Smooth muscle cell (in vitro differentiated cells): Measurements from ENCODE around the gene ADAMTS18. TPM values are rescaled to one million over a fixed set of nuclear protein-coding genes. Genes with fewer than 3 reads are reported as not detected.
"Not testable (repeated sequence)": the region's sequence is repeated elsewhere in the genome, so short reads cannot be mapped to it uniquely, and the experiment has no call there.

ENCODE experiments used
- DNase-seq: peaks from one replicate; lab custom pipeline; 2025; ENCODE audit not compliant: unreplicated experiment; lab: John Stamatoyannopoulos, UW
- H2AFZ ChIP-seq: fragments of 200-600 bp; sonication (generic); 2 replicates; pipeline ENCODE4 v1.6.0; 2016; ENCODE audit warnings: antibody characterized with exemption, low read depth, mild to moderate bottlenecking
- H3F3A ChIP-seq: fragments of 200-600 bp; sonication (generic); 2 replicates; pipeline ENCODE4 v1.6.0; 2017; ENCODE audit warnings: antibody characterized with exemption, low read depth
- H3K27ac ChIP-seq: fragments of 200-600 bp; sonication (generic); 2 replicates; pipeline ENCODE4 v1.5.1; 2016; ENCODE audit warnings: low read depth, mild to moderate bottlenecking
- H3K27me3 ChIP-seq: fragments of 200-600 bp; sonication (generic); 2 replicates; pipeline ENCODE4 v1.6.1; 2016; ENCODE audit warnings: low read depth, mild to moderate bottlenecking
- H3K36me3 ChIP-seq: fragments of 200-600 bp; sonication (generic); 2 replicates; pipeline ENCODE4 v1.5.1; 2016; ENCODE audit warnings: low read depth
- H3K4me1 ChIP-seq: fragments of 200-600 bp; sonication (generic); 2 replicates; pipeline ENCODE4 v1.5.1; 2016; ENCODE audit warnings: low read depth
- H3K4me2 ChIP-seq: fragments of 200-600 bp; sonication (generic); 2 replicates; pipeline ENCODE4 v1.6.0; 2016; ENCODE audit warnings: mild to moderate bottlenecking
- H3K4me3 ChIP-seq: fragments of 200-600 bp; sonication (generic); 2 replicates; pipeline ENCODE4 v1.5.1; 2016; ENCODE audit warnings: mild to moderate bottlenecking
- H3K79me2 ChIP-seq: fragments of 200-600 bp; sonication (generic); 2 replicates; pipeline ENCODE4 v1.6.0; 2016; ENCODE audit warnings: low read depth, mild to moderate bottlenecking
- H3K9ac ChIP-seq: fragments of 200-600 bp; sonication (generic); 2 replicates; pipeline ENCODE4 v1.6.0; 2016; ENCODE audit warnings: low read depth
- H3K9me3 ChIP-seq: fragments of 200-600 bp; sonication (generic); replicated peaks from 2 replicates; pipeline ENCODE4 v1.5.1; 2016; ENCODE audit warnings: low read depth
- H4K20me1 ChIP-seq: fragments of 200-600 bp; sonication (generic); 2 replicates; pipeline ENCODE4 v1.6.0; 2016; ENCODE audit warnings: low read depth
- CTCF ChIP-seq: fragments of 200-600 bp; sonication (generic); IDR thresholded peaks from 2 replicates; pipeline ENCODE4 v1.5.1; 2017; ENCODE audit warnings: borderline replicate concordance, mild to moderate bottlenecking, antibody characterized with exemption; ENCODE audit not compliant: insufficient read depth, poor library complexity, severe bottlenecking
- WGBS: methylation state at CpG from one replicate; pipeline ENCODE4 v1.1.7; 2016; ENCODE audit warnings: low lambda C conversion rate; 5-methylcytosine and 5-hydroxymethylcytosine counted together
- polyA plus RNA-seq: library from polyadenylated mRNA; unstranded; fragments of >200 nt; fragmentation: Nextera tagmentation; extraction: Ambion mirVana; gene quantifications from 2 replicates; pipeline ENCODE4 v1.2.1, GENCODE V29; 2016
- total RNA-seq: library from RNA; depleted of rRNA; stranded (reverse); fragments of >200 nt; gene quantifications from 2 replicates; pipeline ENCODE4 v1.2.3, GENCODE V29; 2014

Gene ADAMTS18
- total and polyA plus RNA-seq, 2 experiments from 2014 or later, result 0.05 to 4.4 TPM

- WGBS, result 67% methylated on average over 6 of the region's 6 CpGs
- H4K20me1 ChIP-seq, result no peaks in the 10 kb centered on the region
- H3K4me2 ChIP-seq, result no peak overlapping the region
- no peaks in the 10 kb centered on the region for H3F3A ChIP-seq
- TF ChIP-seq CTCF, result no peak
- no peak overlapping the region for H2AFZ ChIP-seq
- H3K27ac ChIP-seq, result no peak overlapping the region
- H3K4me3 ChIP-seq, result no peak overlapping the region
- peaks cover 22% of the 10 kb centered on the region for H3K4me1 ChIP-seq
- H3K9me3 ChIP-seq, result no peaks in the 10 kb centered on the region
- H3K9ac ChIP-seq, result no peak overlapping the region
- no peaks in the 10 kb centered on the region for H3K36me3 ChIP-seq
- no peak for DNase-seq
- H3K27me3 ChIP-seq, result no peaks in the 10 kb centered on the region
- H3K79me2 ChIP-seq, result no peaks in the 10 kb centered on the region
These were observed 33.0 kb upstream of the ADAMTS18 start for GRCh38 chr16:77467821-77468335.

DNA sequence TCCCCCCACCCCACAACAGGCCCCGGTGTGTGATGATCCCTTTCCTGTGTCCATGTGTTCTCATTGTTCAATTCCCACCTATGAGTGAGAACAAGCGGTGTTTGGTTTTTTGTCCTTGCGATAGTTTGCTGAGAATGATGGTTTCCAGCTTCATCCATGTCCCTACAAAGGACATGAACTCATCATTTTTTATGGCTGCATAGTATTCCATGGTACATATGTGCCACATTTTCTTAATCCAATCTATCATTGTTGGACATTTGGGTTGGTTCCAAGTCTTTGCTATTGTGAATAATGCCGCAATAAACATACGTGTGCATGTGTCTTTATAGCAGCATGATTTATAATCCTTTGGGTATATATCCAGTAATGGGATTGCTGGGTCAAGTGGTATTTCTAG, 28.8 kb upstream of the ADAMTS18 start:
- H3K27me3 ChIP-seq, DNase-seq, H3K4me3 ChIP-seq, H3K9ac ChIP-seq, H3K27ac ChIP-seq, H3K79me2 ChIP-seq, H3K9me3 ChIP-seq, H4K20me1 ChIP-seq, H3F3A ChIP-seq, H2AFZ ChIP-seq, H3K4me2 ChIP-seq, H3K36me3 ChIP-seq: not testable (repeated sequence)
- peaks cover 14% of the 10 kb centered on the region for H3K4me1 ChIP-seq
- 95% methylated on average over 5 of the region's 5 CpGs for WGBS

DNA sequence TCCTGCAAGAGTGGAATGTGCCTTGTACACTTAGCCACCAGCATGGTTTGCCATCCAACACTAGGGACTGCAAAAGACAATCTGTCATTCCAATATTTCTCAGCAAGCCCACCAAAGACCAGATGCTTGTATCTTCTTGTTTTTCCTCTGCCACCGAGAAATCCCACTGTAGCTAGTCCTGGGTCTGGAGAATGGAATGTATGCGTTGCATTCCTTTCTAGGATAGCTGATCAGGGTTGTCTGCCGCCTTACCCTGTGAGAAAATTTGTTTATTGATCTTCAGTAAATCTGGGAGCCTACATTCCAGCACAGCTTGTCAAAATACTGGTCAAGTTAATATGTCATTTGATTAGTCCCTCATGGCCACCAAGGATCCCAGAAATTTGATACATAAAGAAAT, 28.1 kb upstream of the ADAMTS18 start:
- H3K9me3 ChIP-seq, result no peaks in the 10 kb centered on the region
- TF ChIP-seq CTCF, result no peak
- DNase-seq, result no peak
- H3K79me2 ChIP-seq, result no peaks in the 10 kb centered on the region
- H3K4me3 ChIP-seq, result no peak overlapping the region
- no peak overlapping the region for H3K4me2 ChIP-seq
- H3K36me3 ChIP-seq, result no peaks in the 10 kb centered on the region
- H3K9ac ChIP-seq, result no peak overlapping the region
- H3K27ac ChIP-seq, result no peak overlapping the region
- peaks cover 7% of the 10 kb centered on the region for H3K4me1 ChIP-seq
- H3F3A ChIP-seq, result no peaks in the 10 kb centered on the region
- no peaks in the 10 kb centered on the region for H4K20me1 ChIP-seq
- no peak overlapping the region for H2AFZ ChIP-seq
- 41% methylated on average over 3 of the region's 3 CpGs for WGBS
- no peaks in the 10 kb centered on the region for H3K27me3 ChIP-seq

DNA sequence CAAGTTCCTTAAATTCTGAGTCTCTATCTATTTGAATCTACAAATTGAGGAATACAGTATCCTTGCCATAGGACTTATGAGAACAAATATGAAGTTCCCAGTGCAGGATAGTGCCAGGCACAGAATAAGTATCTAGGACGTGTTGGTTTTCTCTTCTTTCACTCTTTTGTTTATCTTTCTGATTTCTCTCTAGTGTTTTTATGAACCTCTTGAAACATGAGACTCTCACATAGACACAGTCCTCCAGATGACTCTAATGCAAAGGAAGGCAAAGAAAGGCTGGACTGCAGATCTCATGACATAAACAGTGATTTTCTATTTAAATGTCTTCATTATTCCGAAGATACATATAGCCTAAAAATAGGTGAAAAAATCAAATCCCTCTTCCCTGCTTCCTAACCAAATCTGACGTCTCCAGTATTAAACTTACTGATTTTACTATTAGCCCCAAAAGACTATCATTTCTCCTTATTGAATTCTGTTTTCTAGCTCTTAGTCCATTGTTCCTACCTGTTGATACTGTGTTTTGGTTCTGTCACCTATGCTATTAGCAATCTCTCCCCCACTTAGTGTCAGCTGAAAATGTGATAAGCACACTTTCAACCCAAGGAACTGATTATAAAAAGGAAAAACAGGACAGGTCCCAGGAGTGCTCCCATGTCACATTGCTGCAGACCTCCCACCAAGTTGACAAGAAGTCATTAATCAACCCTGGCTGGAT, 24.9 kb upstream of the ADAMTS18 start:
- no peaks in the 10 kb centered on the region for H3K79me2 ChIP-seq
- peaks cover 14% of the 10 kb centered on the region for H3K4me1 ChIP-seq
- no peaks in the 10 kb centered on the region for H3F3A ChIP-seq
- no peak overlapping the region for H3K9ac ChIP-seq
- no peaks in the 10 kb centered on the region for H3K36me3 ChIP-seq
- no peak for DNase-seq
- H3K27me3 ChIP-seq, result no peaks in the 10 kb centered on the region
- no peaks in the 10 kb centered on the region for H3K9me3 ChIP-seq
- WGBS, result 65% methylated on average over 3 of the region's 3 CpGs
- H4K20me1 ChIP-seq, result no peaks in the 10 kb centered on the region
- H3K4me3 ChIP-seq, result no peak overlapping the region
- no peak for TF ChIP-seq CTCF
- no peak overlapping the region for H3K27ac ChIP-seq
- no peak overlapping the region for H2AFZ ChIP-seq
- H3K4me2 ChIP-seq, result no peak overlapping the region
